Stimulated activated CD4-positive, alpha-beta T cell treated with anti-CD3 and anti-CD28 coated beads, TNF-alpha, amount 100 ng/mL, for 1 hour (primary cell): Measurements from ENCODE around the gene UNC5C.

Source experiments
- DNase-seq, 3 donors: peaks; one replicate each; pipeline ENCODE4 v3.0.0-alpha.2; 2020; ENCODE audit warnings: low read depth in 3 of 3, low spot score in 1 of 3

The UNC5C gene

DNA sequence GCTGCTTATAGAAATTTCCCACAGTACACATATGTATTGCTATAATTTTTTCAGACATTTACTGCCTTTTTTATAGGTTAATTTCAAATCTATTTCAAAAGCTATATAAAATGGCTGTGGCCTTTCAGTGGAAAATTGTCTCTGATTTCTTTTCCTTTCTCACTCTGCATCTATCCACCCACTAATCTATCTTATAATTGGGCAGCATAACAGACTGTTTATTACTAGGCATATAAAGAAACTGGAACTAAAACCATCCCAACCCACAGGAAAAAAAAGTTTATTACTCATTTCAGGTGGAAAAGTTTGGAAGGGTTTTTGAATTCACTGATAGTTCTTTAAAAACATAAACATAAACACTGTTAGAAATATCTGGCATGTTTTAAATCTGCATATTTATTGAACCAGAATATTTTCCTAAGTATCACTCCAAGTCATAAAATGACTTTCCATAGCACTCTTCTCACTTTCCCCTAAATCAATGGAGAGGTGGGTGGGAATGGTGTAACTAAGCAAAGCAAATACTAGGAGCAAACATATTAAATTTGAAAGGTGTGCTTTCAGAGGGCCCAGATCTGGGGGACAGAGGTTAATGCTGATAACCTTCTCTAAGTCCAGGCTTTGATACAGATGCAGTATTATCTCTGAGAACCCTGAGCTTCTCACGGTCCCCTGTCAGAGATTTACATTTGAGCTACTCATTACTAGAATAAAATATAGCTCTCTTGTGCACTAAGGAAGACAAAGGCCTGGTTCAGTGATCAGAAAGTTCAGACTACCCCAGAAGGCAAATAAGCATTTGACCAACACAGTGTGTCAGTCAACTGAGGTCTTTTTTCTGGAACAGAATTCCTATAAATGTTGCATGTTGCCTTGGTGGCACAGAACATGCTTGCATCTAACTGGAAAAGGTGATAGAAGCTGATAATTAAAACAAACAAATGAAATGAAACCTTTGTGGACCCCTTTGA is 328.3 kb downstream of the UNC5C start:
- no peak for DNase-seq

DNA sequence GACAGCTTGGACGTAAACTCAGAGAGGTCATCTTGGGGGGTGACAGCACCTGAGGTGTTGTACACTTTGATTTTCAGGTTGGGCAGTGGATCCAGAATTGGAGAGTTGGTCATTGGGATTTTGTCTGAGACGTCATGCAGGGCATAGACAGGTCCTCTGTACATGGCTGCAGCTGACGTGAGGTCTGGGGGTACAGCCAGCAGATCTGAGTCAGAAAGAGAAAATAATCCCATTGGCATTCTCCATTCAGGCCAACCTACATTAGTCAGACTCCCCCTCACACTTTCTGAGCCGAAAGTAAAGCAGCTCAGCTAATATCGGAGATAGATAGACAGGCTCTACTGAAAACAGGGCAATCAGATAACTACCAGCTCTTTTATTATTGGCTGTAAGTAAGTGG is 329.7 kb downstream of the UNC5C start:
- no peak for DNase-seq

GRCh38 chr4:95217197-95217596 is 331.6 kb downstream of the UNC5C start:
- no peak for DNase-seq

DNA sequence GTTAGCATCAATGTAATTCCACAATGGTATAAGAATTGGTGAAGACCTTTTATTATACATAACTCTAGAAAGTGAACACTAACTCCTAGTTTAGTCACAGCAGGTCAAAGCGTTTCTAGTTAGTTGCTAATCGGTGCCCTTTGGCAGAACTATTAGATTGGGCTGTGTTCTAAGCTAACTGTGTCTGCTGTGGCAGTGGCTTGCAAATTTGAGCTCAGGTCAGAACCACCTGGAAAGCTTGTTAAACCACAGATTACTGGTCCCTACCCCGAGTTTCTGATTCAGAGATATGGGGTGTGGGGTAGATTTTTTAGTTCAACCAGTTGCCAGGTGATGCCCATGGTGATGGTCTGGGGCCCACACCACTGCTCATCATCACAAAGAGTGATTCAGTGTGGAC is 332.1 kb downstream of the UNC5C start:
- no peak for DNase-seq

GRCh38 chr4:95215991-95216605 is 332.7 kb downstream of the UNC5C start:
- no peak for DNase-seq

DNA sequence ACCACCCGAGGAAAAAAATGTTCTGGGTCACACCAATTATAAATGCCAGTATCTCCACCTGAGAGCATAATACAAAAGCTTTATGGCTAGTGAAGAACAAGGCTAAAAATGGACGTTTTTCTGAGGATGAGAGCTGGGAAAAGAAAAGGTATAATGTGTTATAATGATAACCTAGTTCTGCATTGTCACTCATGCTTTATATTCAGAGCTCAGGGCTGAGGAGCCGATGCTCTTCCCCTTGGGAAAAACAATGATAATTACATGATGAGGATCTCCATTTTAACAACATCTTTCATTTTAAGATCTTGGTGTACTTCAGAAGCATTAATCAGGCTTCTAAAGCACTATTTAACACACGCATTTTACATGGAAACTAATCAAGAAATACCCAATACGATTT is 333.7 kb downstream of the UNC5C start:
- no peak for DNase-seq

- DNase-seq = no peak
These were observed 334.4 kb downstream of the UNC5C start for GRCh38 chr4:95214408-95214807.

DNA sequence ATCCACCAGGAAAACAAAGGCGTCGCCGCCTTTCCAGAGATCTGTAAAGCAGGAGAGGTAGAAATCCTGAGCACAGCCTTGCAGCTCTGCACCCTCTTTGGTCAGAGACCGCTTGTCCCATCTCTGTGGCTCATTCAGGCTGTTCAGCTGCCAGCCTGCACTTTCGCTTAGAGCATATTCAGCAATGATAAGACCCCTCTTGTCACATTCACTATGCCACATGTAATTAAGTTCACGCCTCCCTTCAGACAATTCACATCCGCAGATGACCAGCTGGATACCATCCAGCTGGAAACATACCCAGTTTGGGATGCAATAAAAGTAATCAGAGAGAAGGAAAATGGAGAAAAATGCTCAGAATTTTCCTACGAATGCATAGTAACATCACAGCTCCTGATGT is 335.4 kb downstream of the UNC5C start:
- DNase-seq = no peak

- no peak for DNase-seq
These were observed 336.1 kb downstream of the UNC5C start for GRCh38 chr4:95212692-95213091.

GRCh38 chr4:95209927-95210326 is 338.8 kb downstream of the UNC5C start:
- no peak for DNase-seq

GRCh38 chr4:95204873-95205272 is 343.9 kb downstream of the UNC5C start:
- no peak for DNase-seq

DNA sequence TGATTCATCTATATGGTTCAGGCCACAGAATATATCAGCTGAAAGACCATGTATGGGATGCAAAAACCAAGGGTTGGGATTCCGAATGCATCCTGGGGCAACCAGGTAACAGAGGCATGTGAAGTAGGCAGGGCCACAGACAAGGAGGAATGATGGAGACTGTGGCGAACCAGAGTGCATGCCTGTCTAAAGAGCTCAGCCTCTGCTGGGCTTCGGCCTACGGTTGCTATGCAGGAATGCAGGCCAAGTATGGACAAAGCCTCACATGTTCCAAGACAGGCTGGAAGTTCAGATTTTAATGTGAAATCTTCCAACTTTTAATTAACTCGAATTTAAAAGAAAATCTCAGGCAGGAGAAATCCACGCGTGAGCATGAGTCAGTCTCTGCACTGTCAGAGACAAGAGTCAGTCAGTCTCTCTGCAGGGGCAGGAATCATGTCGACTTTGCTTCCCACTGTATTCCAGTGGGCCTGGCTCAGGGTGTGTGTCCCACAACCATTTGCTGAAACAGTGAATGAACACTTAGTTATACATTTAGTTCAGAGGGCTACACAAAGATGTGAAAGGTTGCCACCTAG is 344.4 kb downstream of the UNC5C start:
- DNase-seq = no peak

DNA sequence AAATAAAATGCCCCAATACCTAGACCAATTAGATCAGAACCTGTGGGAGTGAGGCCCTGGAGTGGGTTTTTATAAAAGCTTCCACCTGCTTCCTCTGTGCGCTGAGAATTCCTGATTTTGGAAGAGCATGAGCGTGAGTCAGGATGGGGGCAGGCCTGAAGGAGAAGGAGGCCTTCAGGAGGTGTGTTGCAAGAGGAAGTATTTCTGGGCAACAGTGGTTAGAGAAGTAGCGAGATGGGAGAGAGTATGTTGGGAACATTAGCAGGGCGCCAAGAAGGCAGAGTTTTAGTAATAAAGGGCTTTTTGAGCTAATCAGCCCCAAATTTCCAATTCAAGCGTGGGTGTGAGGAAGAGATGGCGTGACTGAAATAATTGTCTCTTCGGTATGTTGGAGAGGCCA is 349.8 kb downstream of the UNC5C start:
- no peak for DNase-seq

- no peak for DNase-seq
These were observed 351.4 kb downstream of the UNC5C start for GRCh38 chr4:95197353-95197752.

DNA sequence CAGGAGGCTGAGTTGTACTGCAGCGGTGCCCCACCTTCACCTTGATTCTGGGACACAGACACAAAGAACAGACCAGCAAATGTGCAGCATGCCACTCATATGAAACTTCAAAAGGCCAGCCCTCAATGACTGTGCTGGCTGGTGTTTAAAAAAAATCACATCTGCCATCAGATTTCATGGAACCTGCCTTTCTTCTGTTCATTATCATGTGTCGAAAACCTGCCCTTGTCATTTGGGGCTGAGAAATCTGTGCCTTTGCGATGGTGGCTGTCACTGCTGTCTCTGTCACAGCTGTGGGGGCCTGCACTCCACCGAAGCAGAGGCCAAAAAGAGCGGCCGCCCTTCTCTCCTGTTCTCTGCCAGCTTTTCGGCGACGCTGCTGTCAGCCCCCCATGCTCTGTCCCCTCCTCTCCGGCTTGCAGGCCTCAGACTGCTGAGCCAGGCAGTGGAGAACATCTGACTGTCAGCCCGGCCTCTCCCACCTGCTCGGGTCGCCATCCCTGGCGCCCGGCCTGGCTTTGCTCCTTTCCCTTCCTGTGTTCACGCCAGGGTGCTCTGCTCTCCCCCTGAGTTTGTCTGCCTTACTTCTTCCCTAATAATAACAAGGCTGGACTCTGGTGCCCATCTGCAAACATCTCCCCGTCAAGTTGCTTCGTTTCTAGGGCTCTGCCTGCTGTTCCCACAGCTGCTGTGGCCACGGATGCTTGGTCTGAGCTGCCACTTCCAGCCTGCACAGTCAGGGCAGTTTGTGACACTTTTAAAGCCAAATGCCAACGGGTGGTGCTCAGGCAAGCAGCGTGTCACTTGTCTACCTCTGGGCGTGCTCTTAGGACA is 355.2 kb downstream of the UNC5C start:
- DNase-seq = no peak

GRCh38 chr4:95191537-95191936 is 357.2 kb downstream of the UNC5C start:
- DNase-seq = no peak

DNA sequence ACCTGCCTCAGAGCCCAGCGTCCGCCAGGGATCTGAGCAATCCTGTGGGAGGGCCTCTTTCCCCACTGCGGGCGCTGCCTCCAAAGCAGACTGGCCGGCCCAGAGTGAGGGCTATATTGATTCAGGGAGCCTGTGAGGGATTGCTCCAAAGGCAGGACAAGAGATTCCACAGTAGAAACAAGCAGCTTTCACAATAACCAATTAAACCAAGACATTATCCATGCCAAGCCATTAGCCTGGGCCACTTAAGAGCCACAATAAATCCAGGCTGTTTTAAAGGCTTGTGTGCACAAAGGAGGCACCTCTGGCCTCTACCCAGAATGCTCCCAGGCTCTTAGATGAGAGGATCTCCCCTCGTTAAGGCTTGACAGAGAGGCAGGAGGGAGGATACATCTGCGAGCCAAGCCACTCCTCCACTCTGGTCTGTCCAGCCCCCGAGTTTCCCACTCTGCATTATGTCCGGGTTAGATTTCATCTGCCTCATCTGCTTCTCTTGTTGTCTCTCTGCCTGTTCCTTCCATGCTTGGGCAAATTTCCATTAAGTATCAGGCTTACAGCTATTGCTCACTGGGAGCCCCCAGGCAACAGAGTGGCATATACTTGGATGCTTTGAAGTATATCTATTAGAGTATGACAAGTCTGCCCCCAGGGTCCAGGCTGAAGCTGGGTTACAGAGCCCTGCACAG is 357.9 kb downstream of the UNC5C start:
- no peak for DNase-seq

GRCh38 chr4:95188701-95189370 is 359.9 kb downstream of the UNC5C start:
- DNase-seq = no peak

- DNase-seq = no peak
These were observed 362.1 kb downstream of the UNC5C start for GRCh38 chr4:95186666-95187065.
